GM13976 (cell line): ENCODE results near the gene TECPR2.

Source experiments
- DNase-seq: peaks from one replicate; pipeline ENCODE4 v3.0.0; 2012; ENCODE audit warnings: low spot score
- in situ Hi-C: fragments of 300-500 bp; cut with MboI; formaldehyde crosslinking; loops from one replicate; pipeline ENCODE4 v1.12.0; 2022; ENCODE audit warnings: low sequenced_read_pairs, mixed read lengths, inconsistent platforms; ENCODE audit not compliant: unreplicated experiment
- TF ChIP-seq, protein P1 (sequence below): IDR thresholded peaks from 2 replicates; pipeline ENCODE4 v1.5.1; 2012; ENCODE audit warnings: borderline replicate concordance, mild to moderate bottlenecking; ENCODE audit not compliant: insufficient read depth; ENCODE audit errors: extremely low read depth, missing control alignments, control extremely low read depth

Gene TECPR2

DNA sequence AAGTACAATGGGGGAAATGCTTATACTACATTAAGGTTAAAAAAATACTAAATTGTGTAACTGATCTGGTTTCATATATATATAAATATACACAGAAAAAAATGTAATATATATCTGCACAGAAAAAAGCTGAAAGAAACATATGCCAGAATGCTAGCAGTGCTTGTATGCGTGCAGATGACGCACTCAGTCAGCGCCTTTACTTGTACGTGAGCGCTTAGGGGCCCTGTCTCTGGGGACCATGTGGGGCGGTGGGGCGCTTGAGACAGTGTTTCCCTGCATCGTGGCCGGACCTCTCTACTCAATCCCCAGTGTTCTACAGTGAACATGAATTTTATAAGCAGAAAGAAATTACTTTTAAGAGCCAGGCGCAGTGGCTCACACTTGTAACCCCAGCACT is 139.8 kb downstream of the TECPR2 start:
- in situ Hi-C loops: no loop called here
- TF ChIP-seq, protein P1, sequence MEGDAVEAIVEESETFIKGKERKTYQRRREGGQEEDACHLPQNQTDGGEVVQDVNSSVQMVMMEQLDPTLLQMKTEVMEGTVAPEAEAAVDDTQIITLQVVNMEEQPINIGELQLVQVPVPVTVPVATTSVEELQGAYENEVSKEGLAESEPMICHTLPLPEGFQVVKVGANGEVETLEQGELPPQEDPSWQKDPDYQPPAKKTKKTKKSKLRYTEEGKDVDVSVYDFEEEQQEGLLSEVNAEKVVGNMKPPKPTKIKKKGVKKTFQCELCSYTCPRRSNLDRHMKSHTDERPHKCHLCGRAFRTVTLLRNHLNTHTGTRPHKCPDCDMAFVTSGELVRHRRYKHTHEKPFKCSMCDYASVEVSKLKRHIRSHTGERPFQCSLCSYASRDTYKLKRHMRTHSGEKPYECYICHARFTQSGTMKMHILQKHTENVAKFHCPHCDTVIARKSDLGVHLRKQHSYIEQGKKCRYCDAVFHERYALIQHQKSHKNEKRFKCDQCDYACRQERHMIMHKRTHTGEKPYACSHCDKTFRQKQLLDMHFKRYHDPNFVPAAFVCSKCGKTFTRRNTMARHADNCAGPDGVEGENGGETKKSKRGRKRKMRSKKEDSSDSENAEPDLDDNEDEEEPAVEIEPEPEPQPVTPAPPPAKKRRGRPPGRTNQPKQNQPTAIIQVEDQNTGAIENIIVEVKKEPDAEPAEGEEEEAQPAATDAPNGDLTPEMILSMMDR: no peak
- no peak for DNase-seq

DNA sequence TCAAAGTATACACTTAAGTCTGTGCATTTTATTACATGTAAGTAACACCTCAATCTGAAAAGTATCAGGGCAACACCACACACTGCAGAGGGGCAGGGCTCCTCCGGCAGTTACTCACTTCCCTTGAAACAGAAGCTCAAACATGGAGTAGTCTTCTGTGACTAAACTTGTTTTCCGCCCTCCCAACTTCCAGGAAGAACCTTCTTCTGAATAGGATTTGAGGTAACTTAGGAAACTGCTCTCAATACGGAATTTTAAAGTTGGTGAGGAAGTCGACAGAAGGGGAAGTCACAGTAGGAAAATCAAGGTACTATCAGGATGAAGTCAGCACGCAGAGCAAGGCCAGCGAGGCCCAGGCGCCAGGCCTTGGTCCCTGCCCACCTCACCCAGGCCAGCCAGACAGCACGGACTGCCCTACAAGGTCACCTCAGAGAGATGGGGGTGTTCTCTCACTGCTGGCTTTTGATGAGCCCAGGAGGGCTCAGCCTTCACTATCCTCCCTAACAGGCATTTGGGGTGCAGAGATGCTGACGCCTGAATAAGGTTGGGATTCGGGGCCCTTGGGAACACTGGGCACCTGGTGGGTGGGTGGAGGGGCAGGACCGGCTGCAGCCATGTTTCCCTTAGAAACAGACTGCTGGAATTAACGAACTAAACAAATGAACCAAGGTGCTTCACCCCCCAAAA is 141.0 kb downstream of the TECPR2 start:
- no peak for DNase-seq
- in situ Hi-C loops: no loop called here
- TF ChIP-seq, protein P1: no peak

GRCh38 chr14:102504328-102504999 is 141.7 kb downstream of the TECPR2 start:
- TF ChIP-seq, protein P1: no peak
- DNase-seq: no peak
- in situ Hi-C loops: no loop called here

- DNase-seq: no peak
- TF ChIP-seq, protein P1: no peak
- in situ Hi-C loops: no loop called here
Observed at GRCh38 chr14:102505000-102505619, 142.4 kb downstream of the TECPR2 start.

DNA sequence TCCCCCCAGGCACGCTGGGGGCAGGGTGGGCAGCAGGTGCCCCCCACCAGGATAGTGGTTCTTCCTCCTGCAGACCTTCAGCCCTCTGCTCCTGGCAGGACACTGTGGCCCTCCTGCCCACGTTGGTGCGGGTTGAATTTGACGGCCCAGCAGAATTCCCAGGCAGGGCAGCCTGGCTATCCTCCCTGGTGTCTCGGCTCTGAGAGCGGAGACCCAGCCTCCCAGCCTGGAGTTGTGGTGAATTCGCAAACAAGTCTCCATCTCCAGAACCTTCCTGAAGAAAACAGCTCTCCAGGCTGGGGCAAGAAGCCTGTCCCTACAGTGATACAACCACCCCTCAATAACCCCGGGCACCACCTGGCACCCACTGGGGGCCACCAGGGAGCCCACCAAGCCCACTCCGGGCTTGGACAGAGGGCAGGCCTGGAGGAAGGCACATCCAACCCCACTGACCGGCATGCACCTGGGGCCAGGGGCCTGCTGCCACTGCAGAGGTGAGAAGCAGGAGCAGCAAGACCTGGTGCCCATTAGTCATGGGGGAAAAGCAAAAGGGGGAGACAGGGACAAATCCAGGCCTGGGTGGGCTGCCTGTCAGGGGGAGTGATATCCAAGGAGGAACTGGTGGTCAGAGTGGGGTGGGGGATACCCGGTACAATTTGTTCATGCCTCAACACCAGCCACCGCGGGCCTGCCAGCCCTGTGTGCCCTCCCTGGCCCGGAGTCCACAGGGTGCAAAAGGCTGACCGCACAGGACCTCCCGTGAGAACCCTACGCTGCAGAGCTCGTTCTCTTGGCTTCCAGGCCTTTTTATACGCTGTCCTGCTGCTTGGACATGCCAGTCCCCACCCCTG is 143.3 kb downstream of the TECPR2 start:
- in situ Hi-C loops: no loop called here
- TF ChIP-seq, protein P1: no peak
- DNase-seq: no peak

DNA sequence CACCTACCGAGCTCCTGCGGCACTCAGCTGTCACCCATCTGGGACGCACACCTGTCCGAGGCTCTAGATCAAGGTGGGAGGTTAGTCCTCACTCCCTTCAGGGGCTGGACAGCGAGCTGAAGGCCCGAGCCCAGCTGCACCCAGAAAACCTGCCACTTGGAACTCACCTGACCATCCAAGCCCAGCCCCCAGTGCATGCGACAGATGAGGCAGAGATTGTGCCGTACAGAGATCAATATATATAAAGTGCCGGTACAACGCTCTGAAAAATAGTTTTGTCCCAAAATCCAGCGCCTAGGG is 143.8 kb downstream of the TECPR2 start:
- DNase-seq: no peak
- TF ChIP-seq, protein P1: no peak
- in situ Hi-C loops: no loop called here
